Cortex of kidney (tissue), 1 donor: Measurements from ENCODE around the gene GRIK3.
"Not testable (repeated sequence)": the region's sequence is repeated elsewhere in the genome, so short reads cannot be mapped to it uniquely, and the experiment has no call there.

Source experiments
- DNase-seq: peaks from one replicate; lab custom pipeline; 2025; lab: John Stamatoyannopoulos, UW

The GRIK3 gene

GRCh38 chr1:36909359-36909758 is 125.0 kb downstream of the GRIK3 start:
- not testable (repeated sequence) for DNase-seq

- no peak for DNase-seq
Observed at GRCh38 chr1:36908096-36908495, 126.2 kb downstream of the GRIK3 start.

GRCh38 chr1:36906555-36906954 is 127.8 kb downstream of the GRIK3 start:
- no peak for DNase-seq

GRCh38 chr1:36905941-36906340 is 128.4 kb downstream of the GRIK3 start:
- DNase-seq = no peak

- no peak for DNase-seq
Observed at GRCh38 chr1:36900128-36900527, 134.2 kb downstream of the GRIK3 start.

- DNase-seq = not testable (repeated sequence)
Observed at GRCh38 chr1:36897813-36898212, 136.5 kb downstream of the GRIK3 start.

- no peak for DNase-seq
Observed at GRCh38 chr1:36894824-36895223, 139.5 kb downstream of the GRIK3 start.

GRCh38 chr1:36890776-36891175 is 143.5 kb downstream of the GRIK3 start:
- DNase-seq = no peak

- DNase-seq = no peak
Observed at GRCh38 chr1:36889478-36890226, 144.7 kb downstream of the GRIK3 start.

GRCh38 chr1:36888811-36889477 is 145.4 kb downstream of the GRIK3 start:
- no peak for DNase-seq

GRCh38 chr1:36885540-36886357 is 148.6 kb downstream of the GRIK3 start:
- DNase-seq = no peak

GRCh38 chr1:36884801-36885200 is 149.5 kb downstream of the GRIK3 start:
- no peak for DNase-seq

- no peak for DNase-seq
Observed at GRCh38 chr1:36884029-36884701, 150.2 kb downstream of the GRIK3 start.

GRCh38 chr1:36883315-36883949 is 150.9 kb downstream of the GRIK3 start:
- DNase-seq = no peak

GRCh38 chr1:36882536-36883285 is 151.6 kb downstream of the GRIK3 start:
- DNase-seq = no peak

GRCh38 chr1:36881541-36881940 is 152.8 kb downstream of the GRIK3 start:
- DNase-seq = no peak

GRCh38 chr1:36881068-36881405 is 153.3 kb downstream of the GRIK3 start:
- no peak for DNase-seq

- no peak for DNase-seq
Observed at GRCh38 chr1:36880155-36881067, 153.9 kb downstream of the GRIK3 start.

- no peak for DNase-seq
Observed at GRCh38 chr1:36879613-36880012, 154.7 kb downstream of the GRIK3 start.

GRCh38 chr1:36876990-36877389 is 157.3 kb downstream of the GRIK3 start:
- no peak for DNase-seq
